K562 (cell line): ENCODE measurements around the gene COL13A1. TPM values are rescaled to one million over a fixed set of nuclear protein-coding genes. Genes with fewer than 3 reads are reported as not detected.

Experiments
- ATAC-seq: fragments of 200-7000 bp; cut with Tn5 transposase; 3 replicates; pipeline ENCODE4 v1.9.1; 2020; ENCODE audit warnings: moderate library complexity
- BruUV-seq: library from RNA; stranded (reverse); fragments of 400-500 nt; replicated peaks from 2 replicates; lab custom pipeline; 2021; lab: Mats Ljungman, UMichigan
- CTCF ChIA-PET: fragments of 300-600 bp; formaldehyde crosslinking; extraction: SDS; loops from one replicate; lab custom pipeline; 2021; ENCODE audit warnings: low intra/inter-chr PET ratio; lab: Yijun Ruan, JAX
- POLR2A ChIA-PET: fragments of 300-600, 350-650 bp; sonication (Branson Sonifier 250); formaldehyde crosslinking; extraction: SDS; loops from one replicate; lab custom pipeline; 2021; ENCODE audit warnings: antibody characterized with exemption, inconsistent platforms; lab: Yijun Ruan, JAX
- DNase-seq, 4 experiments: peaks; one replicate each; pipeline versions ENCODE4 v3.0.0 to v3.0.0-alpha.2; 2011 to 2018; ENCODE audit warnings: low spot score in 3 of 4, mixed read lengths in 3 of 4; ENCODE audit errors: extremely low read depth in 1 of 4
- FAIRE-seq: peaks from 2 replicates; lab custom pipeline; 2011; peaks lifted over from hg19 to GRCh38; lab: Jason Lieb, UNC
- H2AFZ ChIP-seq: 2 replicates; pipeline ENCODE4 v1.6.0; 2011; ENCODE audit warnings: low read depth, low read length, control low read depth, inconsistent platforms
- H3K27ac ChIP-seq: fragments of 200-600 bp; 3 replicates; pipeline ENCODE4 v1.8.0; 2011; ENCODE audit warnings: low read depth, mild to moderate bottlenecking, control low read depth, inconsistent platforms, low read length, moderate library complexity, mixed read lengths; ENCODE audit errors: extremely low read depth
- H3K27me3 ChIP-seq, 2 experiments: fragments of 300-600 bp in 1 of 2; 2 replicates in 1 of 2; 3 replicates in 1 of 2; pipeline versions ENCODE4 v1.6.0 to v1.8.0; 2011; ENCODE audit warnings: inconsistent platforms in 2 of 2, low read length in 2 of 2, mild to moderate bottlenecking in 1 of 2, mixed read lengths in 1 of 2, moderate library complexity in 1 of 2; ENCODE audit not compliant: control insufficient read depth in 2 of 2, insufficient read depth in 2 of 2
- H3K36me3 ChIP-seq: fragments of 300-600 bp; 3 replicates; pipeline ENCODE4 v1.8.0; 2011; ENCODE audit warnings: mild to moderate bottlenecking, low read length, inconsistent platforms; ENCODE audit not compliant: control insufficient read depth, insufficient read depth
- H3K4me1 ChIP-seq, 2 experiments: fragments of 200-600 bp in 1 of 2; replicated peaks in 1 of 2; 2 replicates in 1 of 2; 3 replicates in 1 of 2; pipeline versions ENCODE4 v1.5.1 to v1.8.0; 2011; ENCODE audit warnings: inconsistent platforms in 2 of 2, low read length in 2 of 2, mild to moderate bottlenecking in 1 of 2, mixed read lengths in 1 of 2, moderate library complexity in 1 of 2; ENCODE audit not compliant: control insufficient read depth in 2 of 2, insufficient read depth in 2 of 2
- H3K4me2 ChIP-seq: 2 replicates; pipeline ENCODE4 v1.6.1; 2011; ENCODE audit warnings: low read length, control low read depth, inconsistent platforms, mixed read lengths; ENCODE audit not compliant: insufficient read depth
- H3K4me3 ChIP-seq: fragments of 200-600 bp; sonication (generic), shearing (Covaris generic); 2 replicates; pipeline ENCODE4 v1.5.1; 2016; ENCODE audit warnings: control low read depth, inconsistent platforms
- H3K79me2 ChIP-seq: fragments of 200-600 bp; 3 replicates; pipeline ENCODE4 v1.8.0; 2011; ENCODE audit warnings: low read length, inconsistent platforms; ENCODE audit not compliant: control insufficient read depth, insufficient read depth
- H3K9ac ChIP-seq, 2 experiments: 2 replicates each; pipeline versions ENCODE4 v1.6.0 to v1.6.1; 2011; ENCODE audit warnings: low read depth in 2 of 2, low read length in 2 of 2, control low read depth in 1 of 2, inconsistent platforms in 1 of 2, mild to moderate bottlenecking in 1 of 2, mixed read lengths in 1 of 2; ENCODE audit not compliant: insufficient read depth in 1 of 2
- H3K9me1 ChIP-seq: one replicate; pipeline ENCODE4 v1.6.0; 2011; ENCODE audit warnings: inconsistent platforms, mild to moderate bottlenecking, low read length, moderate library complexity; ENCODE audit not compliant: control insufficient read depth, insufficient read depth
- H3K9me3 ChIP-seq: replicated peaks from 2 replicates; pipeline ENCODE4 v1.5.1; 2011; ENCODE audit warnings: low read depth, low read length, inconsistent platforms; ENCODE audit not compliant: control insufficient read depth, insufficient read depth
- H4K20me1 ChIP-seq: replicated peaks from 2 replicates; pipeline ENCODE4 v1.6.1; 2011; ENCODE audit warnings: low read length, inconsistent platforms, mixed read lengths; ENCODE audit not compliant: control insufficient read depth, insufficient read depth
- BACH1 ChIP-seq: fragments of 200-800 bp; sonication (Bioruptor generic); IDR thresholded peaks from 2 replicates; pipeline ENCODE4 v1.6.1; 2016; ENCODE audit warnings: missing genetic modification characterization, missing compliant biosample characterization
- DNMT1 ChIP-seq: fragments of 450-650 bp; IDR thresholded peaks from 2 replicates; pipeline ENCODE4 v1.6.1; 2016; ENCODE audit warnings: antibody characterized with exemption, mild to moderate bottlenecking
- E2F3 ChIP-seq: fragments of 250-450 bp; sonication (Bioruptor Pico); IDR thresholded peaks from 2 replicates; pipeline ENCODE4 v1.4.0; 2020; ENCODE audit warnings: mild to moderate bottlenecking
- FOS ChIP-seq: IDR thresholded peaks from 3 replicates; pipeline ENCODE4 v1.6.1; 2011; ENCODE audit not compliant: insufficient read length; ENCODE audit errors: extremely low read depth
- GTF2B ChIP-seq: IDR thresholded peaks from 2 replicates; pipeline ENCODE4 v1.6.1; 2011; ENCODE audit not compliant: insufficient read length; ENCODE audit errors: extremely low read depth
- KAT8 ChIP-seq: fragments of 450-650 bp; IDR thresholded peaks from 2 replicates; pipeline ENCODE4 v1.6.1; 2016; ENCODE audit warnings: low read depth, mild to moderate bottlenecking
- KDM5B ChIP-seq: fragments of 200-600 bp; sonication (generic); IDR thresholded peaks from 2 replicates; pipeline ENCODE4 v1.6.1; 2012; ENCODE audit warnings: low read depth, mild to moderate bottlenecking, moderate library complexity, low read length, control low read depth, inconsistent platforms; ENCODE audit not compliant: insufficient replicate concordance
- PATZ1 ChIP-seq: fragments of 250-450 bp; sonication (Bioruptor Pico); IDR thresholded peaks from 2 replicates; pipeline ENCODE4 v1.5.0; 2020; ENCODE audit warnings: mild to moderate bottlenecking, borderline replicate concordance
- REST ChIP-seq, 2 experiments: fragments of 450-650 bp; formaldehyde crosslinking in 1 of 2; IDR thresholded peaks; 2 replicates each; pipeline versions ENCODE4 v1.4.0 to v1.6.1; 2014 to 2020; ENCODE audit warnings: mild to moderate bottlenecking in 2 of 2, borderline replicate concordance in 1 of 2, low read depth in 1 of 2
- SRSF1 ChIP-seq: fragments of 200-400 bp; formaldehyde crosslinking; IDR thresholded peaks from 2 replicates; pipeline ENCODE4 v1.6.1; 2017; ENCODE audit warnings: mild to moderate bottlenecking, low read depth, low read length, moderate library complexity
- ZNF143 ChIP-seq: sonication (generic); formaldehyde crosslinking; IDR thresholded peaks from 2 replicates; pipeline ENCODE4 v1.9.0; 2022; ENCODE audit warnings: mild to moderate bottlenecking, missing genetic modification reagents
- ZNF668 ChIP-seq: fragments of 250-450 bp; sonication (Bioruptor Pico); IDR thresholded peaks from 2 replicates; pipeline ENCODE4 v1.8.0; 2022; ENCODE audit warnings: mild to moderate bottlenecking, inconsistent platforms
- WGBS: fragments of 100-300 bp; shearing (Covaris generic); methylation state at CpG from one replicate; pipeline ENCODE4 v1.1.6; 2016; ENCODE audit warnings: low coverage, mixed read lengths; ENCODE audit not compliant: insufficient coverage; ENCODE audit errors: missing lambda C conversion rate; 5-methylcytosine and 5-hydroxymethylcytosine counted together
- in situ Hi-C: fragments of 300-500 bp; cut with MboI; formaldehyde crosslinking; loops from 4 replicates; pipeline ENCODE4 v1.15.0; 2018; ENCODE audit warnings: inconsistent platforms, mixed read lengths
- intact Hi-C: fragments of 100-400 bp; cut with micrococcal nuclease; formaldehyde crosslinking; loops from 2 replicates; pipeline ENCODE4 v1.14.2; 2022
- polyA plus RNA-seq, 8 experiments: library from polyadenylated mRNA; depleted of rRNA in 4 of 8; stranded (reverse) in 5 of 8; unstranded in 3 of 8; fragments of >200 nt; fragmentation: Nextera tagmentation in 2 of 8; fragmentation: Illumina TruSeq in 1 of 8; extraction: Ambion mirVana in 2 of 8; extraction: Trizol in 1 of 8; gene quantifications; 2 replicates each; pipeline versions ENCODE4 v1.2.1 to v1.2.3, GENCODE V29; 2011 to 2014; ENCODE audit warnings: inconsistent platforms in 1 of 8, missing spikeins in 1 of 8
- total RNA-seq, 7 experiments: library from RNA; depleted of rRNA in 6 of 7; stranded (reverse); fragments of >200 nt in 6 of 7; fragmentation: Illumina TruSeq in 2 of 7; extraction: Trizol in 2 of 7; gene quantifications; 2 replicates each; pipeline versions ENCODE4 v1.2.1 to v1.2.3, GENCODE V29; 2011 to 2021; ENCODE audit warnings: low replicate concordance in 1 of 7

The COL13A1 gene
- total and polyA plus RNA-seq, 9 of the 15 experiments (the other 6 are each of a cell fraction or from before 2014, with no cell fraction given), result not detected

- CTCF ChIA-PET, result no interaction called here
- H3K79me2 ChIP-seq, result no peaks in the 10 kb centered on the region
- no peaks in the 10 kb centered on the region for H3K4me1 ChIP-seq
- POLR2A ChIA-PET, result interaction anchor here (0.7 to 1.6 kb wide), 4 partner anchors 8 to 163 kb away, joined by 3 to 6 read pairs (median 4); no protein-coding TSS in a partner anchor
- no peak overlapping the region for H3K27ac ChIP-seq
- peak; percentile 72 for ATAC-seq
- FAIRE-seq, result no peak
- H2AFZ ChIP-seq, result no peak overlapping the region
- BruUV-seq, result no TSS peak
- H3K4me3 ChIP-seq, result no peak overlapping the region
- intact Hi-C loops, result loop anchor here (10.0 kb wide), 1 partner anchor 272 kb away; no protein-coding TSS in a partner anchor
- 0% methylated on average over 1 of the region's 1 CpG for WGBS
- no peaks in the 10 kb centered on the region for H3K36me3 ChIP-seq
- H3K9ac ChIP-seq, result no peak overlapping the region
- in situ Hi-C loops, result no loop called here
- H3K4me2 ChIP-seq, result no peak overlapping the region
- H3K27me3 ChIP-seq, result peaks cover 0 to 17% of the 10 kb centered on the region in 2 experiments; a peak in 1 of 5 replicates
- no peaks in the 10 kb centered on the region for H3K9me3 ChIP-seq
- H3K9me1 ChIP-seq, result no peaks in the 10 kb centered on the region
- DNase-seq, result peak in 1 of 4 experiments; percentile 20
- H4K20me1 ChIP-seq, result no peaks in the 10 kb centered on the region; the same call in 1 of the 2 replicates
- no peak for TF ChIP-seq DNMT1
- no peak for TF ChIP-seq ZNF143
- no peak for TF ChIP-seq KAT8
- TF ChIP-seq PATZ1 (CRISPR knock-in tag), result no peak
- TF ChIP-seq FOS, result no peak
- TF ChIP-seq REST (IDR thresholded peaks at IDR 0.05; ENCODE audit: borderline replicate concordance), result peak; percentile 16; the same call in 1 of the 2 replicates
- no peak for TF ChIP-seq REST (CRISPR knock-in tag; IDR thresholded peaks at IDR 0.05; ENCODE audit: low read depth)
- TF ChIP-seq GTF2B, result no peak
- TF ChIP-seq KDM5B, result no peak
- TF ChIP-seq E2F3, result no peak
- no peak for TF ChIP-seq BACH1 (tag)
- no peak for TF ChIP-seq SRSF1
- no peak for TF ChIP-seq ZNF668 (CRISPR knock-in tag)
Measured at GRCh38 chr10:69786791-69787190, 14.9 kb upstream of the COL13A1 start.
